ENCODE results near the gene SLC4A8.

The SLC4A8 gene

GRCh38 chr12:51527966-51528365 lies 103.3 kb downstream of the SLC4A8 start:
- no peak for TF ChIP-seq TCF12 (IDR thresholded peaks at IDR 0.05; ENCODE audit: low read depth)
- no peak for TF ChIP-seq FOXM1 (IDR thresholded peaks at IDR 0.05; ENCODE audit: borderline replicate concordance, low read depth)
- TF ChIP-seq TAF1 (IDR thresholded peaks at IDR 0.05; ENCODE audit: low read depth), result no peak
- TF ChIP-seq NFIC (IDR thresholded peaks at IDR 0.05), result no peak
- TF ChIP-seq CEBPB (IDR thresholded peaks at IDR 0.05), result no peak
- TF ChIP-seq MAX (IDR thresholded peaks at IDR 0.05), result no peak
- no peak for TF ChIP-seq USF1 (IDR thresholded peaks at IDR 0.05)
- no peak for TF ChIP-seq TEAD4 (IDR thresholded peaks at IDR 0.05)

- no peak for TF ChIP-seq NFIC (IDR thresholded peaks at IDR 0.05)
- no peak for TF ChIP-seq MAX (IDR thresholded peaks at IDR 0.05)
- no peak for TF ChIP-seq REST (IDR thresholded peaks at IDR 0.05; ENCODE audit: low read depth)
- no peak for TF ChIP-seq YY1 (IDR thresholded peaks at IDR 0.05; ENCODE audit: low read depth)
- TF ChIP-seq ZBTB7A (IDR thresholded peaks at IDR 0.05; ENCODE audit: low read depth), result no peak
- TF ChIP-seq TCF12 (IDR thresholded peaks at IDR 0.05; ENCODE audit: low read depth), result no peak
- no peak for TF ChIP-seq CEBPB (IDR thresholded peaks at IDR 0.05)
- TF ChIP-seq TAF1 (IDR thresholded peaks at IDR 0.05; ENCODE audit: low read depth), result no peak
- TF ChIP-seq FOXM1 (IDR thresholded peaks at IDR 0.05; ENCODE audit: borderline replicate concordance, low read depth), result no peak
- TF ChIP-seq RAD21 (IDR thresholded peaks at IDR 0.05; ENCODE audit: low read depth), result no peak
- TF ChIP-seq USF1 (IDR thresholded peaks at IDR 0.05), result no peak
- no peak for TF ChIP-seq EP300 (IDR thresholded peaks at IDR 0.05; ENCODE audit: borderline replicate concordance)
- TF ChIP-seq TEAD4 (IDR thresholded peaks at IDR 0.05), result no peak
- TF ChIP-seq CREB1 (IDR thresholded peaks at IDR 0.05; ENCODE audit: low read depth), result no peak
- TF ChIP-seq EGR1 (IDR thresholded peaks at IDR 0.05), result no peak
These were observed 104.4 kb downstream of the SLC4A8 start for GRCh38 chr12:51528852-51529650.

GRCh38 chr12:51529651-51529970 lies 105.0 kb downstream of the SLC4A8 start:
- TF ChIP-seq TEAD4 (IDR thresholded peaks at IDR 0.05) (no peak), CREB1 (IDR thresholded peaks at IDR 0.05; ENCODE audit: low read depth) (no peak), MAX (IDR thresholded peaks at IDR 0.05) (no peak), REST (IDR thresholded peaks at IDR 0.05; ENCODE audit: low read depth) (no peak), YY1 (IDR thresholded peaks at IDR 0.05; ENCODE audit: low read depth) (no peak), CEBPB (IDR thresholded peaks at IDR 0.05) (no peak), NFIC (IDR thresholded peaks at IDR 0.05) (no peak), TCF12 (IDR thresholded peaks at IDR 0.05; ENCODE audit: low read depth) (no peak), TAF1 (IDR thresholded peaks at IDR 0.05; ENCODE audit: low read depth) (no peak), ZBTB7A (IDR thresholded peaks at IDR 0.05; ENCODE audit: low read depth) (no peak), RAD21 (IDR thresholded peaks at IDR 0.05; ENCODE audit: low read depth) (no peak), FOXM1 (IDR thresholded peaks at IDR 0.05; ENCODE audit: borderline replicate concordance, low read depth) (no peak), USF1 (IDR thresholded peaks at IDR 0.05) (no peak), EGR1 (IDR thresholded peaks at IDR 0.05) (no peak), EP300 (IDR thresholded peaks at IDR 0.05; ENCODE audit: borderline replicate concordance) (no peak)

GRCh38 chr12:51530208-51530607 lies 105.6 kb downstream of the SLC4A8 start:
- no peak for TF ChIP-seq FOXM1 (IDR thresholded peaks at IDR 0.05; ENCODE audit: borderline replicate concordance, low read depth)
- no peak for TF ChIP-seq NFIC (IDR thresholded peaks at IDR 0.05)
- TF ChIP-seq CEBPB (IDR thresholded peaks at IDR 0.05), result no peak
- no peak for TF ChIP-seq CREB1 (IDR thresholded peaks at IDR 0.05; ENCODE audit: low read depth)
- TF ChIP-seq ZBTB7A (IDR thresholded peaks at IDR 0.05; ENCODE audit: low read depth), result no peak
- TF ChIP-seq TEAD4 (IDR thresholded peaks at IDR 0.05), result no peak
- TF ChIP-seq YY1 (IDR thresholded peaks at IDR 0.05; ENCODE audit: low read depth), result no peak
- no peak for TF ChIP-seq TAF1 (IDR thresholded peaks at IDR 0.05; ENCODE audit: low read depth)
- TF ChIP-seq EP300 (IDR thresholded peaks at IDR 0.05; ENCODE audit: borderline replicate concordance), result no peak
